Activated CD8-positive, alpha-beta memory T cell treated with anti-CD3 and anti-CD28 coated beads, Interleukin-2, amount 50 U/mL, for 1 hour (primary cell): ENCODE measurements around the gene PSME4.

Source experiments
- DNase-seq: peaks from one replicate; pipeline ENCODE4 v3.0.0-alpha.2; 2020; ENCODE audit errors: extremely low read depth

The PSME4 gene

GRCh38 chr2:53970724-53971602 is at the start of gene PSME4:
Gene PSME4 (minus strand): TSS chr2:53970993. CDS start chr2:53970784, 209 bp downstream.
- peak; percentile 81 for DNase-seq

- no peak for DNase-seq
Observed at GRCh38 chr2:54015798-54016699, 45.3 kb upstream of the PSME4 start.

GRCh38 chr2:54013996-54014395 is 43.2 kb upstream of the PSME4 start:
- no peak for DNase-seq

- no peak for DNase-seq
Observed at GRCh38 chr2:54012538-54013141, 41.8 kb upstream of the PSME4 start.

- no peak for DNase-seq
Observed at GRCh38 chr2:54009549-54009948, 38.8 kb upstream of the PSME4 start.

- no peak for DNase-seq
Observed at GRCh38 chr2:54008439-54008838, 37.6 kb upstream of the PSME4 start.

GRCh38 chr2:54000524-54000923 is 29.7 kb upstream of the PSME4 start:
- no peak for DNase-seq

- DNase-seq, result no peak
Observed at GRCh38 chr2:54000122-54000521, 29.3 kb upstream of the PSME4 start.

GRCh38 chr2:53998834-53999233 is 28.0 kb upstream of the PSME4 start:
- DNase-seq, result no peak

GRCh38 chr2:53994818-53995808 is 24.3 kb upstream of the PSME4 start:
- DNase-seq, result no peak

- DNase-seq, result no peak
Observed at GRCh38 chr2:53991948-53992347, 21.2 kb upstream of the PSME4 start.

GRCh38 chr2:53989210-53989862 is 18.5 kb upstream of the PSME4 start:
- DNase-seq, result no peak

- no peak for DNase-seq
Observed at GRCh38 chr2:53987336-53987921, 16.6 kb upstream of the PSME4 start.

- DNase-seq, result no peak
Observed at GRCh38 chr2:53985646-53986045, 14.9 kb upstream of the PSME4 start.

- no peak for DNase-seq
Observed at GRCh38 chr2:53969968-53970723, 647 bp downstream of the PSME4 start.

- DNase-seq, result no peak
Observed at GRCh38 chr2:53969285-53969967, 1.4 kb downstream of the PSME4 start.

GRCh38 chr2:53964987-53965687 is 5.7 kb downstream of the PSME4 start:
- DNase-seq, result no peak
